ENCODE results near the gene SAMD10. TPM values are rescaled to one million over a fixed set of nuclear protein-coding genes. Genes with fewer than 3 reads are reported as not detected.

The SAMD10 gene
- total and polyA plus RNA-seq, 12 donors, result 1.1 to 8.8 (median 4.4) TPM

DNA sequence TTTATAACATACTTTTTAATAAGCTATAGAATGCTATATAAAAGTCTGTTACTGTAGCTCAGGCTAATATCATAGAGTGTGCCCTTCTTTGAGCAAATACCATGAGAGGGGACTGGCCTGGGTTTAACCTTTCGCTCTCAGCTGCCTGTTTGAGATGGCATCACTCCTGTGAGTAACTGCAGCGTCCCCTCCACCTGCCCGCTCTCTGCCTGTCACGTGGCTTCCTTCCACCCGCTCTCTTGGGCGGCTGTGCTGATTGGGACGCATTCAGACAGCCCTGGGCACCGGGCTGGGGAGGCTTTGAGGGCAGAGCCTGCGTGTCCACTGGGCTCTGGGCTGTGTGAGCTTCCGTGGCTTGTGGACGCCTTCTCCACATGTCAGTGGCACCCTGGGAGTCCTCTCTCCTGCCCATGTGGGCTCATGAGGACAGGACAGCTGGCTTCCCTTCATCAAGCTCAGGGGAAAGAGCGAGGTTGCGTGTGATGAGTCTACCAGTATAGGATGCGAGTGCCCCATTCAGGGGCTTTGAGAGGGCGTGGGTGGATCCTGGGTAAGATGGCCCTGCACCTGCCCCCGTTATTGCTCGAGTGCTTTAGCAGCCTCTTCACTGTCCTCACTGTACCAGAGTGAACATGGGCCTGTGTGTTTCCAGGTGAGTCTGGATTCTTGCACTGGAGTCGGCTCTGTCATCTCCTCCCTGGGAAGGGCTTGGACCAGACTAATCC is 45.8 kb upstream of the SAMD10 start:
- Histone ChIP-seq H3K9me3 (replicated peaks in 1 of 3) (no peaks in the 10 kb centered on the region), H3K4me3 (no peak overlapping the region), H3K4me1 (replicated peaks in 1 of 2) (no peaks in the 10 kb centered on the region), H3K27me3 (no peaks in the 10 kb centered on the region), H3K27ac (no peak overlapping the region), H3K36me3 (replicated peaks in 1 of 2) (peaks cover 0 to 89% of the 10 kb centered on the region in 2 donors)
- TF ChIP-seq, protein P1, sequence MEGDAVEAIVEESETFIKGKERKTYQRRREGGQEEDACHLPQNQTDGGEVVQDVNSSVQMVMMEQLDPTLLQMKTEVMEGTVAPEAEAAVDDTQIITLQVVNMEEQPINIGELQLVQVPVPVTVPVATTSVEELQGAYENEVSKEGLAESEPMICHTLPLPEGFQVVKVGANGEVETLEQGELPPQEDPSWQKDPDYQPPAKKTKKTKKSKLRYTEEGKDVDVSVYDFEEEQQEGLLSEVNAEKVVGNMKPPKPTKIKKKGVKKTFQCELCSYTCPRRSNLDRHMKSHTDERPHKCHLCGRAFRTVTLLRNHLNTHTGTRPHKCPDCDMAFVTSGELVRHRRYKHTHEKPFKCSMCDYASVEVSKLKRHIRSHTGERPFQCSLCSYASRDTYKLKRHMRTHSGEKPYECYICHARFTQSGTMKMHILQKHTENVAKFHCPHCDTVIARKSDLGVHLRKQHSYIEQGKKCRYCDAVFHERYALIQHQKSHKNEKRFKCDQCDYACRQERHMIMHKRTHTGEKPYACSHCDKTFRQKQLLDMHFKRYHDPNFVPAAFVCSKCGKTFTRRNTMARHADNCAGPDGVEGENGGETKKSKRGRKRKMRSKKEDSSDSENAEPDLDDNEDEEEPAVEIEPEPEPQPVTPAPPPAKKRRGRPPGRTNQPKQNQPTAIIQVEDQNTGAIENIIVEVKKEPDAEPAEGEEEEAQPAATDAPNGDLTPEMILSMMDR (IDR thresholded peaks at IDR 0.05), result no peak
- no peak for TF ChIP-seq POLR2A (IDR thresholded peaks at IDR 0.05)
- intact Hi-C loops (cut with DNase I), result no loop called here
- no peak for DNase-seq
- 93 to 97% (median 96%) methylated on average over 17 to 18 of the region's 18 CpGs for WGBS, 4 donors

DNA sequence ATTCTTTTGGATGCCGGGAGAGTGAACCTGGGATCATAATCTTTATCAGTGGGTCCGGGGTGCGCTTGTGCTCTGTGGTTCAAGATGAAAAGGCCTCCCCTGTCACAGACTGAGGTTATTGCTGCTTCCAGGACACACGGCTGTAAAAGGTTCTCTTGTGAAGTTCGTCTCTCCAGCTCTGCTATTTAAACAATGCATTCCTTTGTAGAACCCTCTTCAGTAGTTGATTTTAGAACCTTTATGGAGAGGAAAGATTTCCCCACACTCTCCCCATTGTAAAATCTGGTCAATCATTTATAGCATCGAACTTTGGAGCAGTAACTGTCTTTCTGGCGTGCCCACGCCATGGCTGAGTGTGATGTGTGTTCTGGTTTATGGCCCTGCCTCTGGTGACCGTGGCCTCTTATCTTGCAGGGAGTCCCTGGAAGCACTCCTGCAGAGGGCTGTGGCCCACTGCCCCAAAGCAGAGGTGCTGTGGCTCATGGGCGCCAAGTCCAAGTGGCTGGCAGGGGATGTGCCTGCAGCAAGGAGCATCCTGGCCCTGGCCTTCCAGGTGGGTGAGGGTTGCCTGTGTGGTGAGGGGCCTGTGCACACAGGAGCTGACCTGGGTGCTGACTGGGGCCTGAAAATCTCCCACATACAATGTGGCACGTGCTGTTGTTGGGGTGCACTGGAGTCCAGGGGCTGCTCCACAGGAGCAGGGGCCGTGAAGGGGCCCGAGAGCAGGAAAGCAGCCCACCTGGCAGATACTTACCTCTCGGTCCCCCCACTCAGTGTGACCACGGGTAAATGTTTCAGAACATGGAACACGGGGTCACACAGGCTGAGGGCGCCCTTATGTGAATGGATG is 44.9 kb upstream of the SAMD10 start:
- H3K36me3 ChIP-seq (replicated peaks in 1 of 2), result peaks cover 0 to 89% of the 10 kb centered on the region in 2 donors
- intact Hi-C loops (cut with DNase I), result no loop called here

DNA sequence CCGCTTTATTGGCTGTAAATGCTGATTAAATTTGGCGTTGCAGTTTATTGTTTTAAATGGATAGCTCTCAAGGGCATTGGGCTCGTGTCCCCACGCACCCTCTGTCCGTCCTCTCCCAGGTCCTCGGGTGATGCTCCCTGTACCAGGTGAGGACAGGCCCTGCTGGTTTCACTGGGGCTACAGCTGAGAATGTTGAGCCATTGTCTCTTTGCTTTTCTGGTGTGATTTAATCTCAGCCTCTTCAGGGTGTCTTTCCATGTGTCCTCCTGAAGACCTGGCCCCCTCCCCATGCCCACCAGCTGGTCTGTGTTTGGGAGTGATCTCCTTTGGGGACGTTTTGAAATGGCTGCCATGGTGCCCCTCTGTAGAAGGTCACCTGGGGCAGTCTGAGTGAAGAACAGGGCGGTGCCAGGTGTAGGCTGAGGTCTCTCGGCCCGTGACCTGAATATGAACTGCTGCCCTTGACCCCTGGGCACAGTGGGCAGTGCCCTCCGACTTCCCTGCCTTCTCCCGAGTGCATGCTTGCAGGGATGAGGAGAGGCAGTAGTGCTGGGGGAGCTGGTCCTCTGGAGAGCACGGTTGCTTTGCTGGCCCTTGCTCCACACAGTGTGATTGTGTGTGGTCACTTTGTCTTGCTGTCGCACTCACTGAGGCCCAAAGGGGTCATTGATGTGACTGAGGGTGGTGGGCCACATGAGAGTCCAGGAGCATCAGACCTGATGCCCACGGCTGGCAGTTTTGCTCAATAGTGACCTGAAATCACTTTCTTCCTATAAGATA is 44.1 kb upstream of the SAMD10 start:
- intact Hi-C loops (cut with DNase I), result no loop called here
- H3K27ac ChIP-seq, result no peak overlapping the region
- no peak for DNase-seq
- TF ChIP-seq, protein P1 (IDR thresholded peaks at IDR 0.05), result no peak
- no peak for TF ChIP-seq POLR2A (IDR thresholded peaks at IDR 0.05)
- no peaks in the 10 kb centered on the region for H3K27me3 ChIP-seq
- H3K36me3 ChIP-seq (replicated peaks in 1 of 2), result peaks cover 0 to 89% of the 10 kb centered on the region in 2 donors
- 77 to 87% (median 84%) methylated on average over 10 to 15 of the region's 15 CpGs for WGBS, 4 donors
- H3K4me3 ChIP-seq, result no peak overlapping the region
- H3K4me1 ChIP-seq (replicated peaks in 1 of 2), result no peaks in the 10 kb centered on the region
- H3K9me3 ChIP-seq (replicated peaks in 1 of 3), result no peaks in the 10 kb centered on the region

More for the DNA sequence above, 44.9 kb upstream of the SAMD10 start:
- 88 to 93% (median 90%) methylated on average over 15 to 17 of the region's 17 CpGs for WGBS, 4 donors
- Histone ChIP-seq H3K4me1 (replicated peaks in 1 of 2) (no peaks in the 10 kb centered on the region), H3K9me3 (replicated peaks in 1 of 3) (no peaks in the 10 kb centered on the region), H3K4me3 (no peak overlapping the region), H3K27me3 (no peaks in the 10 kb centered on the region), H3K27ac (no peak overlapping the region)
- no peak for DNase-seq
- TF ChIP-seq, protein P1 (IDR thresholded peaks at IDR 0.05), result no peak
- TF ChIP-seq POLR2A (IDR thresholded peaks at IDR 0.05), result no peak

Measured in adrenal gland (tissue), 12 donors.